Neural progenitor cell (in vitro differentiated cells): Measurements from ENCODE around the gene EIF3I. TPM values are rescaled to one million over a fixed set of nuclear protein-coding genes. Genes with fewer than 3 reads are reported as not detected.

Experiments used
- DNase-seq: peaks from one replicate; pipeline ENCODE4 v3.0.0-alpha.2; 2016; ENCODE audit warnings: low spot score
- H2AFZ ChIP-seq: fragments of 200-600 bp; sonication (generic); replicated peaks from 2 replicates; pipeline ENCODE4 v1.6.1; 2016; ENCODE audit warnings: antibody characterized with exemption
- H3F3A ChIP-seq: fragments of 200-600 bp; sonication (generic); 2 replicates; pipeline ENCODE4 v1.6.1; 2016; ENCODE audit warnings: antibody characterized with exemption, low read depth
- H3K27ac ChIP-seq: fragments of 200-600 bp; sonication (generic); 2 replicates; pipeline ENCODE4 v1.5.1; 2016; ENCODE audit warnings: mild to moderate bottlenecking
- H3K27me3 ChIP-seq: fragments of 200-600 bp; sonication (generic); 2 replicates; pipeline ENCODE4 v1.6.1; 2016; ENCODE audit warnings: mild to moderate bottlenecking, moderate library complexity
- H3K36me3 ChIP-seq: fragments of 200-600 bp; sonication (generic); 2 replicates; pipeline ENCODE4 v1.5.1; 2016
- H3K4me1 ChIP-seq: fragments of 200-600 bp; sonication (generic); 2 replicates; pipeline ENCODE4 v1.6.1; 2016; ENCODE audit warnings: mixed run types
- H3K4me2 ChIP-seq: fragments of 200-600 bp; sonication (generic); 2 replicates; pipeline ENCODE4 v1.6.1; 2016
- H3K4me3 ChIP-seq: fragments of 200-600 bp; sonication (generic); 2 replicates; pipeline ENCODE4 v1.5.1; 2016
- H3K79me2 ChIP-seq: fragments of 200-600 bp; sonication (generic); 2 replicates; pipeline ENCODE4 v1.6.1; 2016; ENCODE audit warnings: low read depth
- H3K9ac ChIP-seq: fragments of 200-600 bp; sonication (generic); 2 replicates; pipeline ENCODE4 v1.6.1; 2016
- H3K9me3 ChIP-seq: fragments of 200-600 bp; sonication (generic); 2 replicates; pipeline ENCODE4 v1.5.1; 2016; ENCODE audit warnings: low read depth
- H4K20me1 ChIP-seq: fragments of 200-600 bp; sonication (generic); 2 replicates; pipeline ENCODE4 v1.6.1; 2016; ENCODE audit warnings: low read depth
- H3K27ac Mint-ChIP-seq: 3 replicates; pipeline ENCODE4 v1.8.0; 2021; ENCODE audit warnings: mixed read lengths
- H3K27me3 Mint-ChIP-seq: 2 replicates; pipeline ENCODE4 v1.8.0; 2022; ENCODE audit warnings: low read depth, mild to moderate bottlenecking, inconsistent platforms, moderate library complexity, mixed read lengths; ENCODE audit not compliant: insufficient read depth
- H3K36me3 Mint-ChIP-seq: 3 replicates; pipeline ENCODE4 v1.8.0; 2021; ENCODE audit warnings: mixed read lengths
- H3K4me1 Mint-ChIP-seq: 3 replicates; pipeline ENCODE4 v1.8.0; 2021; ENCODE audit warnings: mixed read lengths
- H3K4me3 Mint-ChIP-seq: 3 replicates; pipeline ENCODE4 v1.8.0; 2021; ENCODE audit warnings: mild to moderate bottlenecking, moderate library complexity, mixed read lengths
- H3K9me3 Mint-ChIP-seq: 3 replicates; pipeline ENCODE4 v1.8.0; 2020; ENCODE audit warnings: mixed read lengths
- CTCF ChIP-seq: fragments of 200-600 bp; sonication (generic); IDR thresholded peaks from 2 replicates; pipeline ENCODE4 v1.5.1; 2017; ENCODE audit warnings: antibody characterized with exemption, mild to moderate bottlenecking
- EZH2 ChIP-seq: fragments of 200-600 bp; sonication (generic); IDR thresholded peaks from 2 replicates; pipeline ENCODE4 v1.6.1; 2017; ENCODE audit warnings: antibody characterized with exemption, mild to moderate bottlenecking, moderate library complexity
- EZH2phosphoT487 ChIP-seq: fragments of 200-600 bp; sonication (generic); IDR thresholded peaks from 2 replicates; pipeline ENCODE4 v1.6.1; 2017; ENCODE audit warnings: antibody characterized with exemption
- total RNA-seq: library from RNA; depleted of rRNA; stranded (reverse); fragments of >200 nt; gene quantifications from 2 replicates; pipeline ENCODE4 v1.2.3, GENCODE V29; 2015; ENCODE audit warnings: low replicate concordance

EIF3I gene
- total RNA-seq, 1 donor from 2014 or later: 204 TPM

GRCh38 chr1:32224285-32224684, 2.1 kb downstream of the EIF3I start:
- peaks cover 14% of the 10 kb centered on the region for H3K4me1 ChIP-seq
- TF ChIP-seq CTCF: no peak
- TF ChIP-seq EZH2phosphoT487: no peak
- no peak for TF ChIP-seq EZH2
- no peak overlapping the region for H3K9ac ChIP-seq
- Mint-ChIP-seq H3K27me3 (peaks cover 2% of the 10 kb centered on the region), H3K4me1 (peaks cover 28% of the 10 kb centered on the region), H3K4me3 (peak overlapping the region; percentile 97), H3K36me3 (peaks cover 31% of the 10 kb centered on the region), H3K27ac (no peak overlapping the region), H3K9me3 (no peaks in the 10 kb centered on the region)
- H4K20me1 ChIP-seq: no peaks in the 10 kb centered on the region
- DNase-seq: no peak
- no peaks in the 10 kb centered on the region for H3K36me3 ChIP-seq
- no peak overlapping the region for H2AFZ ChIP-seq
- H3K4me3 ChIP-seq: no peak overlapping the region
- H3K9me3 ChIP-seq: no peaks in the 10 kb centered on the region
- no peak overlapping the region for H3K4me2 ChIP-seq
- H3F3A ChIP-seq: peaks cover 9% of the 10 kb centered on the region
- H3K27me3 ChIP-seq: no peaks in the 10 kb centered on the region
- peaks cover 34% of the 10 kb centered on the region for H3K79me2 ChIP-seq
- H3K27ac ChIP-seq: no peak overlapping the region

- Mint-ChIP-seq H3K4me1 (peaks cover 10% of the 10 kb centered on the region), H3K9me3 (no peaks in the 10 kb centered on the region), H3K27me3 (peaks cover 2% of the 10 kb centered on the region), H3K27ac (no peak overlapping the region), H3K36me3 (peaks cover 31% of the 10 kb centered on the region), H3K4me3 (no peak overlapping the region)
- no peaks in the 10 kb centered on the region for H3K27me3 ChIP-seq
- TF ChIP-seq CTCF (no peak), EZH2phosphoT487 (no peak), EZH2 (no peak)
- peaks cover 3% of the 10 kb centered on the region for H3K36me3 ChIP-seq
- H2AFZ ChIP-seq: no peak overlapping the region
- peaks cover 18% of the 10 kb centered on the region for H3F3A ChIP-seq
- no peaks in the 10 kb centered on the region for H4K20me1 ChIP-seq
- H3K79me2 ChIP-seq: peaks cover 3% of the 10 kb centered on the region
- no peak overlapping the region for H3K4me3 ChIP-seq
- DNase-seq: no peak
- no peaks in the 10 kb centered on the region for H3K9me3 ChIP-seq
- H3K9ac ChIP-seq: no peak overlapping the region
- H3K27ac ChIP-seq: no peak overlapping the region
- H3K4me2 ChIP-seq: no peak overlapping the region
- peaks cover 3% of the 10 kb centered on the region for H3K4me1 ChIP-seq
These were observed 6.6 kb downstream of the EIF3I start for GRCh38 chr1:32228771-32229170.

- Histone ChIP-seq H3K9me3 (no peaks in the 10 kb centered on the region), H3F3A (peaks cover 18% of the 10 kb centered on the region), H4K20me1 (peaks cover 3% of the 10 kb centered on the region), H3K27me3 (no peaks in the 10 kb centered on the region), H3K4me3 (no peak overlapping the region), H3K4me1 (peaks cover 3% of the 10 kb centered on the region), H3K36me3 (peaks cover 3% of the 10 kb centered on the region), H3K4me2 (no peak overlapping the region), H3K79me2 (peaks cover under 1% of the 10 kb centered on the region), H2AFZ (no peak overlapping the region), H3K27ac (peak overlapping the region; percentile 53), H3K9ac (no peak overlapping the region)
- no peaks in the 10 kb centered on the region for H3K9me3 Mint-ChIP-seq
- H3K4me3 Mint-ChIP-seq: no peak overlapping the region
- no peak overlapping the region for H3K27ac Mint-ChIP-seq
- DNase-seq: no peak
- peaks cover 6% of the 10 kb centered on the region for H3K4me1 Mint-ChIP-seq
- H3K36me3 Mint-ChIP-seq: peaks cover 22% of the 10 kb centered on the region
- no peak for TF ChIP-seq EZH2
- no peak for TF ChIP-seq CTCF
- no peak for TF ChIP-seq EZH2phosphoT487
- peaks cover 3% of the 10 kb centered on the region for H3K27me3 Mint-ChIP-seq
These were observed 9.7 kb downstream of the EIF3I start for GRCh38 chr1:32231843-32232432.
